ENCODE data around the gene NEURL1B. TPM values are rescaled to one million over a fixed set of nuclear protein-coding genes. Genes with fewer than 3 reads are reported as not detected.

Gene NEURL1B
- total RNA-seq, 4 donors from 2014 or later: 8.7 to 18.8 (median 15.1) TPM

DNA sequence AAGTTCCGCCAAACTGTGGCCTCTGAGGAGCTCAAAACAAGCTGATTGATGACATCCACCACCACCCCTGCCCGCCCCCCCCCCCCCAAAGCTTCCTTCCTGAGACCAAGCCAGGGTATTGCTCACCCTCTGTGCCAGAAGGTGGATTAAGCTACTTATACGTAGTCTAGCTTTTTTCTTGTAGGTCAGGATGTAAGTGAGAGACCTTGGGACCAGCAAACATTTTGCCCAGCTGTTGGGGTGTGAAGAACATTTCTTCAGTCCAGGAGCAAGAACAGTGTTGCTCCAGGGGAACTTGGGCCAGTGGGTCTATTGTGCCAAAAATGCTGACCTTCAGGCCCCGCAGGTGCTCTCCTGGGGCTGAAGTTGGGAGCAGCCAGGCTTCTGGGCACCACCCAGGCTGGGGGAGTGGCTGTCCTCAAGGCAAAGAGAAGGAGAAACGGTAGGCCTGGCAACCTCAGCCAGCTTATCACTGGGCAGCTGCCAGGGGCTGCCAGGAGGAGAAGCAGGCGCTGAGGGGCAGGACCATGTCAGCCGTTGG lies 18.0 kb downstream of the NEURL1B start:
- H3K27ac ChIP-seq: peak overlapping the region; percentile 76 to 84 (median 78)
- TF ChIP-seq, protein P1, sequence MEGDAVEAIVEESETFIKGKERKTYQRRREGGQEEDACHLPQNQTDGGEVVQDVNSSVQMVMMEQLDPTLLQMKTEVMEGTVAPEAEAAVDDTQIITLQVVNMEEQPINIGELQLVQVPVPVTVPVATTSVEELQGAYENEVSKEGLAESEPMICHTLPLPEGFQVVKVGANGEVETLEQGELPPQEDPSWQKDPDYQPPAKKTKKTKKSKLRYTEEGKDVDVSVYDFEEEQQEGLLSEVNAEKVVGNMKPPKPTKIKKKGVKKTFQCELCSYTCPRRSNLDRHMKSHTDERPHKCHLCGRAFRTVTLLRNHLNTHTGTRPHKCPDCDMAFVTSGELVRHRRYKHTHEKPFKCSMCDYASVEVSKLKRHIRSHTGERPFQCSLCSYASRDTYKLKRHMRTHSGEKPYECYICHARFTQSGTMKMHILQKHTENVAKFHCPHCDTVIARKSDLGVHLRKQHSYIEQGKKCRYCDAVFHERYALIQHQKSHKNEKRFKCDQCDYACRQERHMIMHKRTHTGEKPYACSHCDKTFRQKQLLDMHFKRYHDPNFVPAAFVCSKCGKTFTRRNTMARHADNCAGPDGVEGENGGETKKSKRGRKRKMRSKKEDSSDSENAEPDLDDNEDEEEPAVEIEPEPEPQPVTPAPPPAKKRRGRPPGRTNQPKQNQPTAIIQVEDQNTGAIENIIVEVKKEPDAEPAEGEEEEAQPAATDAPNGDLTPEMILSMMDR (IDR thresholded peaks at IDR 0.05 in 4 of 5, conservative IDR thresholded peaks at IDR 0.05 in 1 of 5): no peak
- no peak for TF ChIP-seq POLR2A (IDR thresholded peaks at IDR 0.05)
- no peaks in the 10 kb centered on the region for H3K36me3 ChIP-seq
- in situ Hi-C loops (cut with MboI; ENCODE audit: low sequenced_read_pairs in 4 of 4) (no loop called here), intact Hi-C loops (cut with DNase I; ENCODE audit: low total_unique reads) (no loop called here)
- DNase-seq (peak in 1 of 2 donors; percentile 50), ATAC-seq (peak; percentile 41 to 56)
- no peaks in the 10 kb centered on the region for H3K27me3 ChIP-seq
- no peak overlapping the region for H3K4me3 ChIP-seq
- H3K9me3 ChIP-seq: no peaks in the 10 kb centered on the region
- H3K4me1 ChIP-seq: peaks cover 15 to 44% of the 10 kb centered on the region in 2 donors

DNA sequence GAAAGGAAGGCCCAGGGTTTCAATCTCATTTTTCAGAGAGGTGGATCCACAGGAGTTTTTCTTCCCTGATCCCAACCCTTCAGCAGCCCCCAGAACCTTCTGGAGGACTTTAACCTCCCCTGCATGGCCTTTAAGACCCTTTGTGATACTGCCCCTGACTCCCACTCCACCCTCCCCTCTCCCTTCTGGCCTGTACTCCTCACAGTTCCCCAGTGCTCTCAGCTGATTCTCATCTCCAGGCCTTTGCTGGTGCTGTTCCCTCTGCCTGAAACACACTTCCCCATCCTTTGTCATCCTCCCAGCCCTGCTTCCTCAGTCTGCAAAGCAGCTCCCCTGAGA lies 18.5 kb downstream of the NEURL1B start:
- TF ChIP-seq, protein P1 (IDR thresholded peaks at IDR 0.05 in 4 of 5, conservative IDR thresholded peaks at IDR 0.05 in 1 of 5): no peak
- TF ChIP-seq POLR2A (IDR thresholded peaks at IDR 0.05): no peak
- ATAC-seq: peak in 1 of 2 donors; percentile 27
- intact Hi-C loops (cut with DNase I; ENCODE audit: low total_unique reads) (no loop called here), in situ Hi-C loops (cut with MboI; ENCODE audit: low sequenced_read_pairs in 4 of 4) (no loop called here)
- Histone ChIP-seq H3K27ac (peak overlapping the region; percentile 76 to 84 (median 78)), H3K4me1 (peaks cover 15 to 44% of the 10 kb centered on the region in 2 donors), H3K36me3 (no peaks in the 10 kb centered on the region), H3K27me3 (no peaks in the 10 kb centered on the region), H3K9me3 (no peaks in the 10 kb centered on the region), H3K4me3 (no peak overlapping the region)
- DNase-seq: no peak

GRCh38 chr5:172659909-172660628 lies 19.0 kb downstream of the NEURL1B start:
- in situ Hi-C loops (cut with MboI; ENCODE audit: low sequenced_read_pairs in 4 of 4): no loop called here
- ATAC-seq (peak; percentile 57 to 63), DNase-seq (peak; percentile 47 to 76)
- peaks cover 15 to 44% of the 10 kb centered on the region in 2 donors for H3K4me1 ChIP-seq
- no peaks in the 10 kb centered on the region for H3K27me3 ChIP-seq
- H3K9me3 ChIP-seq: no peaks in the 10 kb centered on the region
- no peaks in the 10 kb centered on the region for H3K36me3 ChIP-seq
- peak in 1 of 2 donors; percentile 31 for TF ChIP-seq POLR2A (IDR thresholded peaks at IDR 0.05)
- TF ChIP-seq, protein P1 (IDR thresholded peaks at IDR 0.05 in 4 of 5, conservative IDR thresholded peaks at IDR 0.05 in 1 of 5): no peak
- no peak overlapping the region for H3K4me3 ChIP-seq
- intact Hi-C loops (cut with DNase I; ENCODE audit: low total_unique reads): loop anchor here (5.0 kb wide), 1 partner anchor 37 kb away; no protein-coding TSS in a partner anchor
- H3K27ac ChIP-seq: peak overlapping the region; percentile 76 to 84 (median 78)

GRCh38 chr5:172660974-172661373 lies 19.9 kb downstream of the NEURL1B start:
- Histone ChIP-seq H3K4me1 (peaks cover 15 to 44% of the 10 kb centered on the region in 2 donors), H3K27me3 (no peaks in the 10 kb centered on the region), H3K9me3 (no peaks in the 10 kb centered on the region), H3K4me3 (no peak overlapping the region), H3K36me3 (no peaks in the 10 kb centered on the region), H3K27ac (peak overlapping the region; percentile 76 to 84 (median 78))
- in situ Hi-C loops (cut with MboI; ENCODE audit: low sequenced_read_pairs in 4 of 4) (no loop called here), intact Hi-C loops (cut with DNase I; ENCODE audit: low total_unique reads) (loop anchor here (5.0 kb wide), 1 partner anchor 36 kb away; no protein-coding TSS in a partner anchor)
- TF ChIP-seq, protein P1 (IDR thresholded peaks at IDR 0.05 in 4 of 5, conservative IDR thresholded peaks at IDR 0.05 in 1 of 5): no peak
- no peak for TF ChIP-seq POLR2A (IDR thresholded peaks at IDR 0.05)
- ATAC-seq: no peak
- DNase-seq: no peak

Measured in gastrocnemius medialis (tissue), 4 donors.